A549 (cell line): ENCODE data around the gene NUDT16L1. TPM values are rescaled to one million over a fixed set of nuclear protein-coding genes. Genes with fewer than 3 reads are reported as not detected.

ENCODE experiments used
- ATAC-seq, 2 experiments: fragments of 200-7000 bp in 1 of 2; fragments of >200 bp in 1 of 2; cut with Nextera tagmentation in 1 of 2; cut with Tn5 transposase in 1 of 2; 3 replicates each; pipeline versions ENCODE4 v1.8.0 to v1.9.1; 2018 to 2020; ENCODE audit warnings: mild to moderate bottlenecking in 1 of 2, moderate library complexity in 1 of 2
- CTCF ChIA-PET: fragments of 300-600 bp; sonication (Branson Sonifier 250); formaldehyde crosslinking; extraction: SDS; loops from one replicate; lab custom pipeline; 2021; ENCODE audit warnings: antibody characterized with exemption, inconsistent platforms; lab: Yijun Ruan, JAX
- POLR2A ChIA-PET: fragments of 350-600 bp; formaldehyde crosslinking; extraction: SDS; loops from one replicate; lab custom pipeline; 2021; ENCODE audit warnings: antibody characterized with exemption, inconsistent platforms; lab: Yijun Ruan, JAX
- DNase-seq, 2 experiments: peaks; one replicate each; pipeline versions ENCODE4 v3.0.0 to v3.0.0-alpha.2; 2011 to 2016; ENCODE audit warnings: low read depth in 1 of 2, low spot score in 1 of 2
- FAIRE-seq: peaks from 2 replicates; lab custom pipeline; 2011; peaks lifted over from hg19 to GRCh38; lab: Jason Lieb, UNC
- H3K27ac ChIP-seq, 2 experiments: fragments of >200 bp; sonication (Bioruptor Twin); formaldehyde crosslinking; 3 replicates each; pipeline ENCODE4 v1.5.1; 2016 to 2017
- H3K4me1 ChIP-seq: fragments of >200 bp; sonication (Bioruptor Twin); formaldehyde crosslinking; 3 replicates; pipeline ENCODE4 v1.6.1; 2016
- H3K4me2 ChIP-seq: fragments of >200 bp; sonication (Bioruptor Twin); formaldehyde crosslinking; 3 replicates; pipeline ENCODE4 v1.6.1; 2016
- H3K4me3 ChIP-seq: fragments of >200 bp; sonication (Bioruptor Twin); formaldehyde crosslinking; 3 replicates; pipeline ENCODE4 v1.5.1; 2016
- H3K9me3 ChIP-seq: fragments of >200 bp; sonication (Bioruptor Twin); formaldehyde crosslinking; 3 replicates; pipeline ENCODE4 v1.6.1; 2016
- ATOH8 ChIP-seq: fragments of 250-450 bp; sonication (Bioruptor Pico); IDR thresholded peaks from 2 replicates; pipeline ENCODE4 v1.5.0; 2020; ENCODE audit warnings: low read depth, mild to moderate bottlenecking, moderate library complexity
- CEBPB ChIP-seq, 2 experiments: fragments of >200 bp in 1 of 2; sonication (Bioruptor Twin) in 1 of 2; formaldehyde crosslinking in 1 of 2; IDR thresholded peaks; 2 replicates each; pipeline ENCODE4 v1.6.1; 2012 to 2016
- EHF ChIP-seq: fragments of 250-450 bp; sonication (Bioruptor Pico); IDR thresholded peaks from 2 replicates; pipeline ENCODE4 v1.5.0; 2020; ENCODE audit warnings: mild to moderate bottlenecking
- EHMT2 ChIP-seq: fragments of 200-600 bp; sonication (generic); IDR thresholded peaks from 2 replicates; pipeline ENCODE4 v1.6.1; 2016; ENCODE audit warnings: antibody characterized with exemption, low read depth, mild to moderate bottlenecking, moderate library complexity
- HES2 ChIP-seq: fragments of >200 bp; sonication (Bioruptor Twin); formaldehyde crosslinking; IDR thresholded peaks from 2 replicates; pipeline ENCODE4 v1.6.1; 2016
- HMGXB4 ChIP-seq: fragments of 250-450 bp; sonication (Bioruptor Pico); IDR thresholded peaks from 2 replicates; pipeline ENCODE4 v1.5.0; 2021; ENCODE audit warnings: mild to moderate bottlenecking, moderate library complexity, borderline replicate concordance
- HOXB5 ChIP-seq: fragments of 250-450 bp; sonication (Bioruptor Pico); IDR thresholded peaks from 2 replicates; pipeline ENCODE4 v1.5.0; 2020; ENCODE audit warnings: mild to moderate bottlenecking, moderate library complexity
- JUN ChIP-seq, 2 experiments: fragments of >200 bp; sonication (Bioruptor Twin); formaldehyde crosslinking; IDR thresholded peaks; 2 replicates in 1 of 2; 3 replicates in 1 of 2; pipeline ENCODE4 v1.6.1; 2016 to 2017
- KDM5A ChIP-seq: fragments of 200-600 bp; sonication (generic); IDR thresholded peaks from 2 replicates; pipeline ENCODE4 v1.6.1; 2016; ENCODE audit warnings: antibody characterized with exemption, mild to moderate bottlenecking
- NFE2L2 ChIP-seq: fragments of 150-350 bp; conservative IDR thresholded peaks from 2 replicates; pipeline ENCODE4 v1.6.1; 2014; ENCODE audit warnings: low read length
- NPAS2 ChIP-seq: fragments of 250-450 bp; sonication (Bioruptor Pico); IDR thresholded peaks from 2 replicates; pipeline ENCODE4 v1.8.0; 2022; ENCODE audit warnings: mild to moderate bottlenecking, moderate library complexity, borderline replicate concordance
- NR3C1 ChIP-seq: fragments of >200 bp; sonication (Bioruptor Twin); formaldehyde crosslinking; IDR thresholded peaks from 3 replicates; pipeline ENCODE4 v1.6.1; 2017
- PHF8 ChIP-seq: fragments of 200-600 bp; sonication (generic); IDR thresholded peaks from 2 replicates; pipeline ENCODE4 v1.6.1; 2016; ENCODE audit warnings: low read depth, mild to moderate bottlenecking, antibody characterized with exemption, moderate library complexity, borderline replicate concordance
- POLR2AphosphoS2 ChIP-seq: conservative IDR thresholded peaks from 2 replicates; pipeline ENCODE4 v1.6.1; 2012; ENCODE audit warnings: low read length, improper control_type of control experiment, inconsistent platforms
- SMC3 ChIP-seq: fragments of >200 bp; sonication (Bioruptor Twin); formaldehyde crosslinking; IDR thresholded peaks from 3 replicates; pipeline ENCODE4 v1.6.1; 2018; ENCODE audit warnings: inconsistent platforms
- ZFP36 ChIP-seq: fragments of 450-650 bp; IDR thresholded peaks from 2 replicates; pipeline ENCODE4 v1.6.1; 2014; ENCODE audit warnings: borderline replicate concordance; ENCODE audit not compliant: partially characterized antibody
- ZNF302 ChIP-seq: fragments of 250-450 bp; sonication (Bioruptor Pico); IDR thresholded peaks from 2 replicates; pipeline ENCODE4 v1.9.0; 2021; ENCODE audit warnings: inconsistent platforms, mild to moderate bottlenecking, moderate library complexity
- WGBS: methylation state at CpG from one replicate; pipeline ENCODE4 v1.1.6; 2017; ENCODE audit errors: missing lambda C conversion rate; 5-methylcytosine and 5-hydroxymethylcytosine counted together
- polyA plus RNA-seq, 4 experiments: library from polyadenylated mRNA; depleted of rRNA in 3 of 4; stranded (reverse); fragments of >200 nt; fragmentation: RNase III in 1 of 4; extraction: RNeasy Plus Mini Kit Qiagen cat#74134 plus additional on column Dnase treatment in 1 of 4; gene quantifications; 2 replicates in 3 of 4; 3 replicates in 1 of 4; pipeline ENCODE4 v1.2.3, GENCODE V29; 2011 to 2017
- TF ChIP-seq, protein P1 (sequence below): fragments of >200 bp; sonication (Bioruptor Twin); formaldehyde crosslinking; IDR thresholded peaks from 3 replicates; pipeline ENCODE4 v1.6.1; 2016

The NUDT16L1 gene
- polyA plus RNA-seq, 2 of the 4 experiments (the other 2 are of a cell fraction) = 15.5 to 22.9 TPM

DNA sequence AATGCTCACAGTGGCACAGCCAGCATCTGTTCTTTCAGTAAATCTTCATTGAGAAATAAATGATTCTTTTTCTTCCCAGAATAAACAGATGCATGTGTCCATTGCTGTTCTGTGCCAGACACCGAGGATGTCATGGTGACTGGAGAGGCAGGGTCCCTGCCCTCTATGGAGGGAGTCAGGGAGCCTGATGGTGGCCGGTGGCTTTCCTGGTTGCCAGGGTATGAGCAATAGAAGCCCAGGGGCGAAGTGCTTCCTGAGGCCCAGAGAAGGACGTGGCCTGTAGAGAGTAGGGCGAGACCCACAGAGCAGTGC lies 29.9 kb upstream of the NUDT16L1 start (continued):
- no peak for TF ChIP-seq HMGXB4 (CRISPR knock-in tag)
- no peak for TF ChIP-seq NR3C1
- TF ChIP-seq NFE2L2 = no peak
- TF ChIP-seq ZNF302 = no peak

GRCh38 chr16:4663777-4664465 lies 29.4 kb upstream of the NUDT16L1 start:
- DNase-seq (no peak), ATAC-seq (no peak), FAIRE-seq (no peak)
- Histone ChIP-seq H3K4me2 (no peak overlapping the region), H3K4me1 (peaks cover 19% of the 10 kb centered on the region), H3K4me3 (no peak overlapping the region), H3K27ac (peak overlapping the region in 1 of 2 experiments; percentile 65; a peak in 2 of 6 replicates), H3K9me3 (no peaks in the 10 kb centered on the region)
- 87% methylated on average over 19 of the region's 25 CpGs for WGBS
- no peak for TF ChIP-seq EHF (CRISPR knock-in tag)
- no peak for TF ChIP-seq HMGXB4 (CRISPR knock-in tag)
- TF ChIP-seq KDM5A = no peak
- no peak for TF ChIP-seq PHF8
- TF ChIP-seq ZFP36 = no peak
- TF ChIP-seq SMC3 = no peak
- TF ChIP-seq, protein P1, sequence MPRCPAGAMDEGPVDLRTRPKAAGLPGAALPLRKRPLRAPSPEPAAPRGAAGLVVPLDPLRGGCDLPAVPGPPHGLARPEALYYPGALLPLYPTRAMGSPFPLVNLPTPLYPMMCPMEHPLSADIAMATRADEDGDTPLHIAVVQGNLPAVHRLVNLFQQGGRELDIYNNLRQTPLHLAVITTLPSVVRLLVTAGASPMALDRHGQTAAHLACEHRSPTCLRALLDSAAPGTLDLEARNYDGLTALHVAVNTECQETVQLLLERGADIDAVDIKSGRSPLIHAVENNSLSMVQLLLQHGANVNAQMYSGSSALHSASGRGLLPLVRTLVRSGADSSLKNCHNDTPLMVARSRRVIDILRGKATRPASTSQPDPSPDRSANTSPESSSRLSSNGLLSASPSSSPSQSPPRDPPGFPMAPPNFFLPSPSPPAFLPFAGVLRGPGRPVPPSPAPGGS = no peak
- TF ChIP-seq POLR2AphosphoS2 = no peak
- TF ChIP-seq HES2 = no peak
- ChIA-PET POLR2A (no interaction called here), CTCF (interaction anchor here (0.9 kb wide), 1 partner anchor 79 kb away, joined by 3 read pairs; no protein-coding TSS in a partner anchor)

DNA sequence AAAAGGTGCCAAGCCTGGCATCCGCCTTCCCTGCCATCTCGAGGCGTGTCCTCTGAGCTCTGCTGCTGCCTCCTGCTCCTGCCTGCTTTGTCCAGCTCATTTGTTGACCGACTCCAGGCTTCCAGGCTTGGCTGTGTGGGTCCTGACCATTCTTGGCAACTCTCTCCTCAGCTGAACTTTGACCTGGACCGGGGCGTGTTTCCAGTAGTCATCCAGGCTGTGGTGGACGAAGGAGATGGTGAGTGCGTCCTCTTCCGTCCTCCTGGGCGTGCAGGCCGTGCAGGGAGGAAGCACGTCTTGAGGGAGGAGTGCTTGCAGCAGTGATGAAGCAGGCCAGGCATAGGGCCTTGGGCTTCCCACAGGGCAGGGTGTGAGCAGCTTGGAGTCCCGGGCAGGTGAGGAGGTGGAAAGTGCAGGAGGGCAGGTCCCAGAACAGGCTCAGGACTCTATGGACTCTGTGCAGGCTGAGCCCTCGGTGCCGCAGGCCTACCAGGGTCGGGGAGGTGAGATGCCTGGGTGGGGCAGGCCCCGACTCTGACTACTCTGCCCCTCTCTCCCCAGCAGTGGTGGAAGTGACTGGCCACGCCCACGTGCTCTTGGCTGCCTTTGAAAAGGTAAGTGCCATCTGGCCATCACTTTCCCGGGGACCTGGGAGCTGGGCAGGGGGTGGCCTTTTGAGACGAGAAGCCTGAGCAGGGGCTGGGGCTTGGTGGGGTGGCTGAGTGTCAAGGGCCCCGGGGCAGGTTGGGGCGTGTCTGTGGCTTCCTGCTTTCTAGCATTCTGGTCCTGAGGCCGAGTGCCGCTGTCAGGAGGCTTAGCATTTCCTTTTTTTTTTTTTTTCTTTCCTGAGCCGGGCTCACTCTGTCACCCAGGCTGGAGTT lies 28.6 kb upstream of the NUDT16L1 start:
- 79% methylated on average over 26 of the region's 26 CpGs for WGBS
- H3K4me1 ChIP-seq = peaks cover 19% of the 10 kb centered on the region
- peak overlapping the region in 1 of 2 experiments; percentile 61; a peak in 3 of 6 replicates for H3K27ac ChIP-seq
- ChIA-PET CTCF (interaction anchor here (0.9 kb wide), 1 partner anchor 79 kb away, joined by 3 read pairs; no protein-coding TSS in a partner anchor), POLR2A (no interaction called here)
- no peak for FAIRE-seq
- H3K4me2 ChIP-seq = no peak overlapping the region
- peak in 1 of 2 experiments; percentile 18; a peak in 3 of 6 replicates for ATAC-seq
- no peaks in the 10 kb centered on the region for H3K9me3 ChIP-seq
- TF ChIP-seq NR3C1 (no peak), JUN (IDR thresholded peaks at IDR 0.05) (no peak), CEBPB (IDR thresholded peaks at IDR 0.05) (no peak), ATOH8 (CRISPR knock-in tag) (no peak), NPAS2 (no peak), EHMT2 (no peak), HOXB5 (CRISPR knock-in tag) (no peak)
- H3K4me3 ChIP-seq = no peak overlapping the region
- DNase-seq = peak in 1 of 2 experiments; percentile 22
